ENCODE data around the gene EML2. TPM values are rescaled to one million over a fixed set of nuclear protein-coding genes. Genes with fewer than 3 reads are reported as not detected.
A peak's percentile ranks its signal among the peaks of the same experiment; 100 is the strongest.

The EML2 gene
- total RNA-seq, 1 donor from 2014 or later: 24.6 TPM

DNA sequence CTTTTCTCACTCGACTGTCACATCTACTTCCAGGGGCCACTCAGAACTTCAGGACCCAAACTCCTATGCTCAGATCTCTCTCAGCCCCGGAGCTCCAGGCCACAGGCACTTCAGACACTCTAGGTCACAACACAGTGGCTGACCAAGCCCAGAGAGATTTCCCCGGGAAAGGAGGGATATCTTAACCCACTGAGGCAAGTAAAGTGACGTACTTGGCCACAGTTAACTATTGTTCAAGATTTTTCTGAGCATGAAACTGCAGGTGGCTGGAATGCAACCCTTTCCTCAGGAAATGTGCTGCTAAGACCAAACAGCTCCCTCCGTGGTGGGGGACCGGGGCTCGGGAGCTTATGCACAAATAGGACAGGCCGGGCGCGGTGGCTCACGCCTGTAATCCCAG lies 78.5 kb downstream of the EML2 start:
- Mint-ChIP-seq H3K27ac (ENCODE audit: unreplicated experiment) (no peak overlapping the region), H3K4me1 (ENCODE audit: low read depth, unreplicated experiment) (peaks cover 4% of the 10 kb centered on the region), H3K9me3 (ENCODE audit: unreplicated experiment) (no peaks in the 10 kb centered on the region), H3K4me3 (ENCODE audit: unreplicated experiment) (no peak overlapping the region), H3K27me3 (ENCODE audit: low read depth, unreplicated experiment) (no peaks in the 10 kb centered on the region), H3K36me3 (ENCODE audit: low read depth, unreplicated experiment) (peaks cover 5% of the 10 kb centered on the region)
- DNase-seq (ENCODE audit: low read depth): no peak
- Histone ChIP-seq H3K4me3 (ENCODE audit: insufficient read depth, low read depth, low read length) (no peak overlapping the region), H3K36me3 (ENCODE audit: insufficient read depth, low read length) (no peaks in the 10 kb centered on the region), H2AFZ (ENCODE audit: low read depth, low read length) (no peak overlapping the region), H4K20me1 (ENCODE audit: insufficient read depth, low read length) (peaks cover 44% of the 10 kb centered on the region), H3K4me2 (ENCODE audit: low read length) (no peak overlapping the region), H3K79me2 (ENCODE audit: insufficient read depth, low read length) (peaks cover 3% of the 10 kb centered on the region), H3K4me1 (ENCODE audit: insufficient read depth, low read length) (peaks cover 5% of the 10 kb centered on the region), H3K9me3 (ENCODE audit: insufficient read depth, low read depth, low read length) (no peaks in the 10 kb centered on the region), H3K27me3 (ENCODE audit: insufficient read depth, low read length) (no peaks in the 10 kb centered on the region), H3K27ac (ENCODE audit: low read depth, low read length) (no peak overlapping the region), H3K9ac (ENCODE audit: low read length) (no peak overlapping the region)
- FAIRE-seq: no peak
- TF ChIP-seq, protein P1, sequence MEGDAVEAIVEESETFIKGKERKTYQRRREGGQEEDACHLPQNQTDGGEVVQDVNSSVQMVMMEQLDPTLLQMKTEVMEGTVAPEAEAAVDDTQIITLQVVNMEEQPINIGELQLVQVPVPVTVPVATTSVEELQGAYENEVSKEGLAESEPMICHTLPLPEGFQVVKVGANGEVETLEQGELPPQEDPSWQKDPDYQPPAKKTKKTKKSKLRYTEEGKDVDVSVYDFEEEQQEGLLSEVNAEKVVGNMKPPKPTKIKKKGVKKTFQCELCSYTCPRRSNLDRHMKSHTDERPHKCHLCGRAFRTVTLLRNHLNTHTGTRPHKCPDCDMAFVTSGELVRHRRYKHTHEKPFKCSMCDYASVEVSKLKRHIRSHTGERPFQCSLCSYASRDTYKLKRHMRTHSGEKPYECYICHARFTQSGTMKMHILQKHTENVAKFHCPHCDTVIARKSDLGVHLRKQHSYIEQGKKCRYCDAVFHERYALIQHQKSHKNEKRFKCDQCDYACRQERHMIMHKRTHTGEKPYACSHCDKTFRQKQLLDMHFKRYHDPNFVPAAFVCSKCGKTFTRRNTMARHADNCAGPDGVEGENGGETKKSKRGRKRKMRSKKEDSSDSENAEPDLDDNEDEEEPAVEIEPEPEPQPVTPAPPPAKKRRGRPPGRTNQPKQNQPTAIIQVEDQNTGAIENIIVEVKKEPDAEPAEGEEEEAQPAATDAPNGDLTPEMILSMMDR (IDR thresholded peaks at IDR 0.05; ENCODE audit: insufficient read depth, low read depth, low read length): no peak

DNA sequence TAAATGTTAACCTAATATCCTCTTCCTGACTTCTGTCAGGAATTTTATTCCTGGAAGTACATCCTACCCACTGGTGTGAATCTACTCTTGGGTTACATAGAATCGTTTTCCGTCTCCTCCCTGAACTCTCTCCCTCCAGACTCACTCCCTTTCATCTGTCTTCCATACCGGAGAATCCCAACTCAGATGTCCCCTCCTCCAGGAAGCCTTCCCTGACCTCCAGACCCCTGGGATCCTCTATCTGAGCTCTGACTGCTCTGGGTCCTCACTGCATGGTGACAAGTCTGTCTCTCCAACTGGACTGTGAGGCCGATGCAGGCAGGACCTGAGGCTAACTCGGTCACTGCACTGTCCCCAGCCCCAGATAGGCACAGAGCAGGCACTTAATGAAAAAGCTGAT lies 79.2 kb downstream of the EML2 start:
- Histone ChIP-seq H3K4me1 (ENCODE audit: insufficient read depth, low read length) (peaks cover 5% of the 10 kb centered on the region), H3K4me2 (ENCODE audit: low read length) (no peak overlapping the region), H3K36me3 (ENCODE audit: insufficient read depth, low read length) (no peaks in the 10 kb centered on the region), H3K9me3 (ENCODE audit: insufficient read depth, low read depth, low read length) (no peaks in the 10 kb centered on the region), H4K20me1 (ENCODE audit: insufficient read depth, low read length) (peaks cover 47% of the 10 kb centered on the region), H3K9ac (ENCODE audit: low read length) (no peak overlapping the region), H3K79me2 (ENCODE audit: insufficient read depth, low read length) (peaks cover 3% of the 10 kb centered on the region), H3K27me3 (ENCODE audit: insufficient read depth, low read length) (no peaks in the 10 kb centered on the region), H3K27ac (ENCODE audit: low read depth, low read length) (no peak overlapping the region), H3K4me3 (ENCODE audit: insufficient read depth, low read depth, low read length) (no peak overlapping the region), H2AFZ (ENCODE audit: low read depth, low read length) (no peak overlapping the region)
- peak overlapping the region; percentile 22 for H3K27ac Mint-ChIP-seq (ENCODE audit: unreplicated experiment)
- FAIRE-seq (no peak), DNase-seq (ENCODE audit: low read depth) (no peak)
- H3K9me3 Mint-ChIP-seq (ENCODE audit: unreplicated experiment): no peaks in the 10 kb centered on the region
- peaks cover 6% of the 10 kb centered on the region for H3K36me3 Mint-ChIP-seq (ENCODE audit: low read depth, unreplicated experiment)
- H3K27me3 Mint-ChIP-seq (ENCODE audit: low read depth, unreplicated experiment): no peaks in the 10 kb centered on the region
- TF ChIP-seq, protein P1 (IDR thresholded peaks at IDR 0.05; ENCODE audit: insufficient read depth, low read depth, low read length): no peak
- TF ChIP-seq EZH2 (IDR thresholded peaks at IDR 0.05; ENCODE audit: insufficient read depth, low read length): no peak
- H3K4me3 Mint-ChIP-seq (ENCODE audit: unreplicated experiment): no peak overlapping the region
- H3K4me1 Mint-ChIP-seq (ENCODE audit: low read depth, unreplicated experiment): peaks cover 4% of the 10 kb centered on the region

Small RNAs within 50 kb of the gene (microRNA-seq; reads per million reads assigned to microRNA genes)
- 828 reads per million, percentile 80 among the genes with 10 or more reads in this experiment for gene MIR330
- not detected for gene MIR642A
- not detected for gene MIR642B

Other genes with a start within 250 kb of the EML2 start
- gene PPP1R13L, start 234.3 kb downstream of the EML2 start, total RNA-seq: 56.6 and 56.7 TPM in 2 replicates
- gene POLR1G, start 232.8 kb downstream of the EML2 start, total RNA-seq: 10.9 and 12.8 TPM in 2 replicates
- 67.5 and 70.4 TPM in 2 replicates for gene ERCC1, start 215.5 kb downstream of the EML2 start, total RNA-seq
- 8.2 and 13.3 TPM in 2 replicates for gene FOSB, start 171.4 kb downstream of the EML2 start, total RNA-seq
- 29.1 and 35.3 TPM in 2 replicates for gene RTN2, start 142.3 kb downstream of the EML2 start, total RNA-seq
- 0.67 and 1.3 TPM in 2 replicates for gene PPM1N, start 141.0 kb downstream of the EML2 start, total RNA-seq
- 205 and 222 TPM in 2 replicates for gene VASP, start 131.9 kb downstream of the EML2 start, total RNA-seq
- gene OPA3, start 54.6 kb downstream of the EML2 start, total RNA-seq: 12.4 and 12.8 TPM in 2 replicates
- gene GPR4, start 37.2 kb downstream of the EML2 start, total RNA-seq: 0.14 and 0.30 TPM in 2 replicates
- gene GIPR, start 28.8 kb upstream of the EML2 start, total RNA-seq: 4.4 and 4.6 TPM in 2 replicates
- 416 and 459 TPM in 2 replicates for gene SNRPD2, start 52.6 kb upstream of the EML2 start, total RNA-seq
- 21.8 and 23.4 TPM in 2 replicates for gene QPCTL, start 53.3 kb upstream of the EML2 start, total RNA-seq
- gene FBXO46, start 91.5 kb upstream of the EML2 start, total RNA-seq: 19.6 and 21.1 TPM in 2 replicates
- not detected in 2 replicates for gene MEIOSIN, start 94.0 kb upstream of the EML2 start, total RNA-seq
- 23.5 and 24.8 TPM in 2 replicates for gene SIX5, start 129.9 kb upstream of the EML2 start, total RNA-seq
- 55.9 and 75.2 TPM in 2 replicates for gene DMPK, start 143.1 kb upstream of the EML2 start, total RNA-seq
- gene DMWD, start 153.4 kb upstream of the EML2 start, total RNA-seq: 61.9 and 69.0 TPM in 2 replicates
- 0.12 and 0.23 TPM in 2 replicates for gene RSPH6A, start 175.9 kb upstream of the EML2 start, total RNA-seq
- 70.0 and 73.5 TPM in 2 replicates for gene SYMPK, start 223.8 kb upstream of the EML2 start, total RNA-seq
- gene FOXA3, start 224.9 kb upstream of the EML2 start, total RNA-seq: 0.58 and 0.59 TPM in 2 replicates
- gene IRF2BP1, start 246.7 kb upstream of the EML2 start, total RNA-seq: 18.8 and 22.9 TPM in 2 replicates